ENCODE measurements around the gene VIL1. TPM values are rescaled to one million over a fixed set of nuclear protein-coding genes. Genes with fewer than 3 reads are reported as not detected.

The VIL1 gene
- total RNA-seq, 4 donors from 2014 or later, result 189 to 1,274 (median 741) TPM

DNA sequence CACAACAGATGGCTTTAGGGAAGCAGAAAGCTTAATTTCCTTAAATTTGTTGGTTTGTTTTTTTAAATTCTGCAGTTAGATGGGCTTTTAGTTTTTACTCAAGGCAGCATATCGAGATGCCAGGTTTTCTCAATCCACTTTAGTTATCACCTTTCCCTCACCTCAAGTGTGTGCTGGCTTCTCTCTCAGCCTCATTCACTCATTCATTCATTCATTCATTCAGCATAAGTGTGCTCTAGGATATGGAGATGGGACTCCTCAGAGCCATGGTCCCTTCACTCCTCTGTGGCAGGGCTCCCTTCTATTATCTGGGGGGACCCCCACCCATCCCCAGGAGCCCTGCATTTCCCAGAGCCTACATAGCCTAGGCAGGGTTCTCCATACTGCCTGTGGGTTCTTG, 19.0 kb downstream of the VIL1 start:
- no peak overlapping the region for H3K27ac ChIP-seq
- peaks cover 0 to 29% (median 0%) of the 10 kb centered on the region in 4 donors for H3K4me1 ChIP-seq
- peaks cover 0 to 58% (median 0%) of the 10 kb centered on the region in 3 donors for H3K36me3 ChIP-seq
- H3K4me3 ChIP-seq, result no peak overlapping the region
- no peaks in the 10 kb centered on the region for H3K27me3 ChIP-seq
- DNase-seq, result no peak
- H3K9me3 ChIP-seq, result no peaks in the 10 kb centered on the region
- no peak for TF ChIP-seq CTCF (IDR thresholded peaks at IDR 0.05)
- TF ChIP-seq POLR2A (IDR thresholded peaks at IDR 0.05), result no peak

GRCh38 chr2:218438596-218438995, 19.7 kb downstream of the VIL1 start:
- TF ChIP-seq CTCF (IDR thresholded peaks at IDR 0.05), result no peak
- H3K4me3 ChIP-seq, result no peak overlapping the region
- H3K36me3 ChIP-seq, result peaks cover 0 to 62% (median 0%) of the 10 kb centered on the region in 3 donors
- H3K4me1 ChIP-seq, result peaks cover 0 to 29% (median 0%) of the 10 kb centered on the region in 4 donors
- no peaks in the 10 kb centered on the region for H3K27me3 ChIP-seq
- DNase-seq, result peak in 1 of 3 donors; percentile 44
- no peaks in the 10 kb centered on the region for H3K9me3 ChIP-seq
- no peak overlapping the region for H3K27ac ChIP-seq

GRCh38 chr2:218444692-218445357, 25.9 kb downstream of the VIL1 start:
- peak in 2 of 3 donors; percentile 78 to 86 for DNase-seq
- H3K4me1 ChIP-seq, result peaks cover 0 to 61% (median 2%) of the 10 kb centered on the region in 4 donors
- H3K36me3 ChIP-seq, result peaks cover 0 to 69% (median 0%) of the 10 kb centered on the region in 3 donors
- no peaks in the 10 kb centered on the region for H3K27me3 ChIP-seq
- peak overlapping the region in 3 of 4 donors; percentile 69 to 83 (median 80) for H3K27ac ChIP-seq
- peak overlapping the region in 1 of 4 donors; percentile 7 for H3K4me3 ChIP-seq
- TF ChIP-seq CTCF (IDR thresholded peaks at IDR 0.05) (no peak), POLR2A (IDR thresholded peaks at IDR 0.05) (no peak)
- no peaks in the 10 kb centered on the region for H3K9me3 ChIP-seq

- Histone ChIP-seq H3K4me1 (peaks cover 0 to 56% (median 2%) of the 10 kb centered on the region in 4 donors), H3K27me3 (no peaks in the 10 kb centered on the region), H3K9me3 (no peaks in the 10 kb centered on the region), H3K4me3 (no peak overlapping the region), H3K27ac (peak overlapping the region in 3 of 4 donors; percentile 69 to 83 (median 80)), H3K36me3 (peaks cover 0 to 77% (median 0%) of the 10 kb centered on the region in 3 donors)
- TF ChIP-seq CTCF (IDR thresholded peaks at IDR 0.05), result no peak
- no peak for TF ChIP-seq POLR2A (IDR thresholded peaks at IDR 0.05)
- no peak for DNase-seq
Observed at GRCh38 chr2:218445602-218446001, 26.7 kb downstream of the VIL1 start.

DNA sequence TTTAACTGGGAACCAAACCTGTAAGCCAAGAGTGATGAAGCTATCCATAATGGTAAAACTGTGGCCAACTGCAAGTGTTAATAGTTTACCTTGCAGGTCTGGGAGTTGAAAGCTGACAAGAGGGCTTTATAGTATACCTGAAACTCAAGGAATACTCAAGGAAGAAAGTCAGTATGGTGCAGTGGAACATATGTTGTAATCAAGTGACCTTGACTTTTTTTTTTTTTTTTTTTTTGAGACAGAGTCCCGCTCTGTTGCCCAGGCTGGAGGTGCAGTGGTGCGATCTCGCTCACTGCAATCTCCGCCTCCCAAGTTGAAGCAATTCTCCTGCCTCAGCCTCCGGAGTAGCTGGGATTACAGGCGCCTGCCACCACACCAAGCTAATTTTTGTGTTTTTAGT, 27.6 kb downstream of the VIL1 start:
- H3K9me3 ChIP-seq, result no peaks in the 10 kb centered on the region
- peak overlapping the region in 2 of 4 donors; percentile 80 to 83 for H3K27ac ChIP-seq
- H3K4me3 ChIP-seq, result no peak overlapping the region
- TF ChIP-seq CTCF (IDR thresholded peaks at IDR 0.05) (no peak), POLR2A (IDR thresholded peaks at IDR 0.05) (no peak)
- H3K27me3 ChIP-seq, result no peaks in the 10 kb centered on the region
- H3K36me3 ChIP-seq, result peaks cover 0 to 76% (median 0%) of the 10 kb centered on the region in 3 donors
- DNase-seq, result no peak
- H3K4me1 ChIP-seq, result peaks cover 0 to 51% (median 2%) of the 10 kb centered on the region in 4 donors
